IMR-90 (cell line): ENCODE results near the gene IQSEC1. TPM values are rescaled to one million over a fixed set of nuclear protein-coding genes. Genes with fewer than 3 reads are reported as not detected.

ENCODE experiments used
- ATAC-seq: fragments of 200-7000 bp; cut with Tn5 transposase; 2 replicates; pipeline ENCODE4 v1.9.1; 2020; ENCODE audit warnings: low read depth, mild to moderate bottlenecking, moderate library complexity
- BruUV-seq: library from RNA; stranded (reverse); fragments of 400-500 nt; replicated peaks from 2 replicates; lab custom pipeline; 2021; lab: Mats Ljungman, UMichigan
- CTCF ChIA-PET: fragments of 300-600 bp; formaldehyde crosslinking; extraction: SDS; loops from one replicate; lab custom pipeline; 2021; ENCODE audit warnings: antibody characterized with exemption; lab: Yijun Ruan, JAX
- POLR2A ChIA-PET: fragments of 300-600 bp; sonication (Branson Sonifier 250); formaldehyde crosslinking; loops from one replicate; lab custom pipeline; 2022; ENCODE audit warnings: antibody characterized with exemption; ENCODE audit not compliant: unreplicated experiment; lab: Charles Lee
- DNase-seq: peaks from one replicate; pipeline ENCODE4 v3.0.0; 2013
- H2AFZ ChIP-seq: replicated peaks from 2 replicates; pipeline ENCODE3; 2013; ENCODE audit warnings: low read length, mild to moderate bottlenecking; ENCODE audit not compliant: poor library complexity
- H2AK5ac ChIP-seq: 2 replicates; pipeline ENCODE4 v1.6.1; 2013; ENCODE audit warnings: low read depth, low read length, inconsistent platforms
- H2AK9ac ChIP-seq: replicated peaks from 2 replicates; pipeline ENCODE3; 2013; ENCODE audit warnings: mild to moderate bottlenecking, low read depth, low read length, moderate library complexity; ENCODE audit not compliant: poor library complexity
- H2BK120ac ChIP-seq: 2 replicates; pipeline ENCODE4 v1.6.1; 2013; ENCODE audit warnings: low read depth, low read length, inconsistent platforms
- H2BK15ac ChIP-seq: 3 replicates; pipeline ENCODE4 v1.6.1; 2013; ENCODE audit warnings: low read depth, low read length, inconsistent platforms
- H2BK20ac ChIP-seq: 2 replicates; pipeline ENCODE4 v1.6.1; 2013; ENCODE audit warnings: low read depth, mild to moderate bottlenecking, inconsistent platforms, low read length, moderate library complexity
- H2BK5ac ChIP-seq: 2 replicates; pipeline ENCODE4 v1.6.1; 2013; ENCODE audit warnings: mild to moderate bottlenecking, low read depth, low read length, inconsistent platforms; ENCODE audit not compliant: poor library complexity, severe bottlenecking
- H3K14ac ChIP-seq: replicated peaks from 2 replicates; pipeline ENCODE4 v1.6.1; 2013; ENCODE audit warnings: low read depth, low read length, inconsistent platforms
- H3K18ac ChIP-seq: 2 replicates; pipeline ENCODE4 v1.6.1; 2013; ENCODE audit warnings: low read depth, low read length, control low read depth
- H3K23ac ChIP-seq: 2 replicates; pipeline ENCODE4 v1.6.1; 2013; ENCODE audit warnings: low read depth, low read length, inconsistent platforms
- H3K27ac ChIP-seq: 2 replicates; pipeline ENCODE4 v1.5.1; 2013; ENCODE audit warnings: mild to moderate bottlenecking, control low read depth, low read length; ENCODE audit not compliant: insufficient read depth
- H3K27me3 ChIP-seq: 2 replicates; pipeline ENCODE4 v1.6.1; 2013; ENCODE audit warnings: low read length; ENCODE audit not compliant: control insufficient read depth, insufficient read depth
- H3K36me3 ChIP-seq: 2 replicates; pipeline ENCODE4 v1.6.1; 2013; ENCODE audit warnings: low read length, mixed read lengths; ENCODE audit not compliant: control insufficient read depth, insufficient read depth
- H3K4ac ChIP-seq: 2 replicates; pipeline ENCODE4 v1.6.1; 2013; ENCODE audit warnings: low read depth, low read length, inconsistent platforms
- H3K4me1 ChIP-seq: 2 replicates; pipeline ENCODE4 v1.6.1; 2013; ENCODE audit warnings: low read length, mixed read lengths; ENCODE audit not compliant: control insufficient read depth, insufficient read depth
- H3K4me2 ChIP-seq: 2 replicates; pipeline ENCODE4 v1.6.1; 2013; ENCODE audit warnings: low read depth, mild to moderate bottlenecking, control low read depth, low read length, moderate library complexity
- H3K4me3 ChIP-seq: 2 replicates; pipeline ENCODE4 v1.5.1; 2013; ENCODE audit warnings: low read depth, mild to moderate bottlenecking, control low read depth, low read length, moderate library complexity; ENCODE audit not compliant: insufficient read depth
- H3K56ac ChIP-seq: 2 replicates; pipeline ENCODE4 v1.6.1; 2013; ENCODE audit warnings: low read length, inconsistent platforms; ENCODE audit not compliant: insufficient read depth; ENCODE audit errors: extremely low read depth
- H3K79me1 ChIP-seq, 2 experiments: 2 replicates each; pipeline ENCODE4 v1.6.1; 2013; ENCODE audit warnings: low read length in 2 of 2, inconsistent platforms in 1 of 2, low read depth in 1 of 2
- H3K9ac ChIP-seq: 2 replicates; pipeline ENCODE4 v1.6.1; 2013; ENCODE audit warnings: low read depth, low read length, control low read depth
- H3K9me1 ChIP-seq: 2 replicates; pipeline ENCODE4 v1.6.1; 2013; ENCODE audit warnings: low read length, inconsistent platforms; ENCODE audit not compliant: insufficient read depth
- H3K9me3 ChIP-seq: 2 replicates; pipeline ENCODE4 v1.6.1; 2013; ENCODE audit warnings: low read length; ENCODE audit not compliant: control insufficient read depth, insufficient read depth
- H4K20me1 ChIP-seq: 2 replicates; pipeline ENCODE4 v1.6.1; 2013; ENCODE audit warnings: low read length, inconsistent platforms; ENCODE audit not compliant: insufficient read depth
- H4K5ac ChIP-seq: 2 replicates; pipeline ENCODE4 v1.6.1; 2013; ENCODE audit warnings: mild to moderate bottlenecking, low read depth, low read length, control low read depth
- H4K8ac ChIP-seq, 2 experiments: 2 replicates each; pipeline ENCODE4 v1.6.1; 2013; ENCODE audit warnings: low read depth in 2 of 2, low read length in 2 of 2, control low read depth in 1 of 2, inconsistent platforms in 1 of 2
- H4K91ac ChIP-seq: 2 replicates; pipeline ENCODE4 v1.6.1; 2013; ENCODE audit warnings: low read depth, low read length, inconsistent platforms; ENCODE audit not compliant: insufficient read depth
- CEBPB ChIP-seq: IDR thresholded peaks from 2 replicates; pipeline ENCODE4 v1.6.1; 2012; ENCODE audit warnings: low read depth, low read length, improper control_type of control experiment
- MAFK ChIP-seq: IDR thresholded peaks from 2 replicates; pipeline ENCODE4 v1.6.1; 2012; ENCODE audit warnings: low read depth, low read length, improper control_type of control experiment
- NFE2L2 ChIP-seq: fragments of 150-350 bp; IDR thresholded peaks from 2 replicates; pipeline ENCODE4 v1.6.1; 2016; ENCODE audit warnings: low read depth, mild to moderate bottlenecking, low read length
- POLR2A ChIP-seq: IDR thresholded peaks from 2 replicates; pipeline ENCODE4 v1.6.1; 2012; ENCODE audit warnings: mild to moderate bottlenecking, low read depth, low read length
- RCOR1 ChIP-seq: IDR thresholded peaks from 2 replicates; pipeline ENCODE4 v1.6.1; 2012; ENCODE audit warnings: mild to moderate bottlenecking, low read length, improper control_type of control experiment; ENCODE audit not compliant: insufficient replicate concordance
- USF2 ChIP-seq: fragments of 150-350 bp; IDR thresholded peaks from 2 replicates; pipeline ENCODE4 v1.6.1; 2017; ENCODE audit warnings: mild to moderate bottlenecking, antibody characterized with exemption, low read length, low read depth
- WGBS, 2 experiments: methylation state at CpG; one replicate each; pipeline versions ENCODE4 v1.1.5 to v1.1.7; 2013; ENCODE audit warnings: missing lambda C conversion rate in 2 of 2; ENCODE audit not compliant: insufficient read length in 1 of 2; ENCODE audit errors: extremely low coverage in 2 of 2; 5-methylcytosine and 5-hydroxymethylcytosine counted together
- dilution Hi-C: fragments of 300-500 bp; cut with HindIII; formaldehyde crosslinking; loops from one replicate; pipeline ENCODE4 v1.14.3; 2018; ENCODE audit warnings: low sequenced_read_pairs; ENCODE audit not compliant: unreplicated experiment
- in situ Hi-C: fragments of 300-500 bp; cut with MboI; formaldehyde crosslinking; loops from 3 replicates; pipeline ENCODE4 v1.14.3; 2019; ENCODE audit warnings: low sequenced_read_pairs, inconsistent platforms, mixed read lengths
- intact Hi-C: fragments of 100-400 bp; cut with micrococcal nuclease; formaldehyde crosslinking; loops from 2 replicates; pipeline ENCODE4 v1.10.0; 2022
- polyA plus RNA-seq, 3 experiments: library from polyadenylated mRNA; depleted of rRNA; stranded (reverse); fragments of >200 nt; gene quantifications; 2 replicates each; pipeline ENCODE4 v1.2.3, GENCODE V29; 2012; ENCODE audit warnings: low replicate concordance in 1 of 3
- total RNA-seq: library from RNA; depleted of rRNA; stranded (reverse); fragments of >200 nt; gene quantifications from 2 replicates; pipeline ENCODE4 v1.2.3, GENCODE V29; 2012

IQSEC1 gene
- total and polyA plus RNA-seq, 2 of the 4 experiments (the other 2 are of a cell fraction), result 5.9 to 11.9 TPM

GRCh38 chr3:13079510-13079909 lies 6.3 kb upstream of the IQSEC1 start:
- no peak overlapping the region for H3K18ac ChIP-seq
- no peak overlapping the region for H3K14ac ChIP-seq
- H4K91ac ChIP-seq, result no peak overlapping the region
- no peak overlapping the region for H2AFZ ChIP-seq
- no peaks in the 10 kb centered on the region for H4K20me1 ChIP-seq
- H3K56ac ChIP-seq, result no peak overlapping the region
- POLR2A ChIA-PET, result no interaction called here
- intact Hi-C loops, result no loop called here
- DNase-seq (no peak), ATAC-seq (no peak)
- H3K27ac ChIP-seq, result no peak overlapping the region
- no peak overlapping the region for H2AK9ac ChIP-seq
- H3K9ac ChIP-seq, result no peak overlapping the region
- H2BK20ac ChIP-seq, result no peak overlapping the region
- dilution Hi-C loops, result no loop called here
- in situ Hi-C loops, result no loop called here
- TF ChIP-seq MAFK (no peak), RCOR1 (no peak), USF2 (no peak), NFE2L2 (no peak), POLR2A (no peak), CEBPB (no peak)
- H3K79me1 ChIP-seq, result no peaks in the 10 kb centered on the region
- no peaks in the 10 kb centered on the region for H3K4me1 ChIP-seq
- no peak overlapping the region for H3K4ac ChIP-seq
- no peaks in the 10 kb centered on the region for H3K9me1 ChIP-seq
- no peak overlapping the region for H2BK120ac ChIP-seq
- CTCF ChIA-PET, result no interaction called here
- H2AK5ac ChIP-seq, result no peak overlapping the region
- no peaks in the 10 kb centered on the region for H3K9me3 ChIP-seq
- H4K5ac ChIP-seq, result no peak overlapping the region
- BruUV-seq, result no TSS peak
- H2BK15ac ChIP-seq, result no peak overlapping the region
- no peak overlapping the region for H2BK5ac ChIP-seq
- H3K27me3 ChIP-seq, result peaks cover 65% of the 10 kb centered on the region
- no peak overlapping the region for H3K4me2 ChIP-seq
- no peak overlapping the region for H4K8ac ChIP-seq
- H3K4me3 ChIP-seq, result no peak overlapping the region
- no peak overlapping the region for H3K23ac ChIP-seq
- no peaks in the 10 kb centered on the region for H3K36me3 ChIP-seq
- WGBS, 2 experiments, result 39% methylated on average over 2 of the region's 7 CpGs; no CpG with 5 or more reads in 1 of the 2 experiments
